OCI-LY7 (cell line): Measurements from ENCODE around the gene NEUROG2.

Experiments
- EZH2phosphoT487 ChIP-seq: fragments of 200-600 bp; sonication (generic); IDR thresholded peaks from 2 replicates; pipeline ENCODE4 v1.6.1; 2018; ENCODE audit warnings: low read depth, borderline replicate concordance, mild to moderate bottlenecking, mixed run types, antibody characterized with exemption, low read length, moderate library complexity, mixed read lengths
- TF ChIP-seq, protein P1 (sequence below): fragments of 200-600 bp; sonication (generic); conservative IDR thresholded peaks from 2 replicates; pipeline ENCODE4 v1.5.1; 2014; ENCODE audit warnings: mild to moderate bottlenecking, antibody characterized with exemption, low read length, moderate library complexity, mixed read lengths

DNA sequence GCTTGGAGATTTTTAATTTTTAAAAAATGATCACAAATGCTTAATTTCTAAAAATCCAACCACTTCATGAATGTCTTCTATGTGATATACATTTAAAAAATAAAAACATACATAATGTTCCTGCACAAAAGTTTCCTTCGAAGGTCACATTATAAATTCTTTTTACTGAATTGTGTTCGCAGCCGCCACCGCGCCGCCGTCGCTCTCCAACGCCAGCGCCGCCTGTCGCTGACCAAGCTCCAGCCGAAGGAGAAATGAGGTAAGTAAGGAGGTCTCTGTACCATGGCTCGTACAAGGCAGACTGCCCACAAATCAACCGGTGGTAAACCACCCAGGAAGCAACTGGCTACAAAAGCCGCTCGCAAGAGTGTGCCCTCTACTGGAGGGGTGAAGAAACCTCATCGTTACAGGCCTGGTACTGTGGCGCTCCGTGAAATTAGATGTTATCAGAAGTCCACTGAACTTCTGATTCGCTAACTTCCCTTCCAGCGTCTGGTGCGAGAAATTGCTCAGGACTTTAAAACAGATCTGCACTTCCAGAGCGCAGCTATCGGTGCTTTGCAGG, 48.8 kb upstream of the NEUROG2 start:
- TF ChIP-seq, protein P1, sequence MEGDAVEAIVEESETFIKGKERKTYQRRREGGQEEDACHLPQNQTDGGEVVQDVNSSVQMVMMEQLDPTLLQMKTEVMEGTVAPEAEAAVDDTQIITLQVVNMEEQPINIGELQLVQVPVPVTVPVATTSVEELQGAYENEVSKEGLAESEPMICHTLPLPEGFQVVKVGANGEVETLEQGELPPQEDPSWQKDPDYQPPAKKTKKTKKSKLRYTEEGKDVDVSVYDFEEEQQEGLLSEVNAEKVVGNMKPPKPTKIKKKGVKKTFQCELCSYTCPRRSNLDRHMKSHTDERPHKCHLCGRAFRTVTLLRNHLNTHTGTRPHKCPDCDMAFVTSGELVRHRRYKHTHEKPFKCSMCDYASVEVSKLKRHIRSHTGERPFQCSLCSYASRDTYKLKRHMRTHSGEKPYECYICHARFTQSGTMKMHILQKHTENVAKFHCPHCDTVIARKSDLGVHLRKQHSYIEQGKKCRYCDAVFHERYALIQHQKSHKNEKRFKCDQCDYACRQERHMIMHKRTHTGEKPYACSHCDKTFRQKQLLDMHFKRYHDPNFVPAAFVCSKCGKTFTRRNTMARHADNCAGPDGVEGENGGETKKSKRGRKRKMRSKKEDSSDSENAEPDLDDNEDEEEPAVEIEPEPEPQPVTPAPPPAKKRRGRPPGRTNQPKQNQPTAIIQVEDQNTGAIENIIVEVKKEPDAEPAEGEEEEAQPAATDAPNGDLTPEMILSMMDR: peak; percentile 45
- no peak for TF ChIP-seq EZH2phosphoT487
